Thyroid gland (tissue), 4 donors: ENCODE data around the gene COL17A1. TPM values are rescaled to one million over a fixed set of nuclear protein-coding genes. Genes with fewer than 3 reads are reported as not detected.
A peak's percentile ranks its signal among the peaks of the same experiment; 100 is the strongest.

ENCODE experiments used
- DNase-seq, 2 donors: peaks; one replicate each; pipeline ENCODE4 v3.0.0-alpha.2; 2019
- H3K27ac ChIP-seq, 3 donors: fragments of 200-600 bp; sonication (generic); 1 replicate in 2 of 3; 2 replicates in 1 of 3; pipeline ENCODE4 v1.5.1; 2016 to 2019; ENCODE audit warnings: mild to moderate bottlenecking in 1 of 3, moderate library complexity in 1 of 3
- H3K27me3 ChIP-seq: fragments of 200-600 bp; sonication (generic); one replicate; pipeline ENCODE4 v1.5.1; 2019
- H3K36me3 ChIP-seq, 2 donors: fragments of 200-600 bp; sonication (generic); one replicate each; pipeline ENCODE4 v1.5.1; 2016 to 2019
- H3K4me1 ChIP-seq, 2 donors: fragments of 200-600 bp; sonication (generic); one replicate each; pipeline ENCODE4 v1.5.1; 2017 to 2019
- H3K4me3 ChIP-seq, 3 donors: fragments of 200-600 bp; sonication (generic); replicated peaks in 1 of 3; 1 replicate in 2 of 3; 2 replicates in 1 of 3; pipeline ENCODE4 v1.5.1; 2016; ENCODE audit warnings: mild to moderate bottlenecking in 1 of 3
- H3K9me3 ChIP-seq: fragments of 200-600 bp; sonication (generic); one replicate; pipeline ENCODE4 v1.5.1; 2017
- CTCF ChIP-seq, 6 experiments: fragments of 200-600 bp in 3 of 6; fragments of 450-650 bp in 3 of 6; sonication (generic) in 3 of 6; IDR thresholded peaks; one replicate each; pipeline ENCODE4 v1.5.1; 2016 to 2019; ENCODE audit warnings: antibody characterized with exemption in 6 of 6, mild to moderate bottlenecking in 2 of 6, inconsistent platforms in 1 of 6, moderate library complexity in 1 of 6
- POLR2A ChIP-seq, 2 donors: fragments of 450-650 bp; IDR thresholded peaks; one replicate each; pipeline ENCODE4 v1.6.1; 2017; ENCODE audit warnings: antibody characterized with exemption in 2 of 2, mild to moderate bottlenecking in 2 of 2, moderate library complexity in 1 of 2
- WGBS, 2 donors: methylation state at CpG; one replicate each; pipeline ENCODE4 v1.1.5; 2017; 5-methylcytosine and 5-hydroxymethylcytosine counted together
- intact Hi-C: fragments of 100-400 bp; cut with DNase I; formaldehyde crosslinking; loops from one replicate; pipeline ENCODE4 v1.15.1; 2023
- total RNA-seq, 4 donors: library from RNA; depleted of rRNA; stranded (reverse); fragments of >200 nt; gene quantifications; one replicate each; pipeline ENCODE4 v1.2.3, GENCODE V29; 2016

Gene COL17A1
- 10 to 100 TPM in 1 of 4 donors, 1 to 10 TPM in 2, under 1 TPM in 1; 0.49 to 10.2 (median 2.3) TPM for total RNA-seq

GRCh38 chr10:104085801-104086400, at the start of gene COL17A1:
TSS of gene COL17A1 (minus strand) at chr10:104085880. CDS start at chr10:104080673, 5,207 bp downstream.
- H3K4me3 ChIP-seq, result no peak within 1 kb of the TSS
- WGBS, 2 donors, result 73 to 79% methylated on average over 3 of the region's 3 CpGs
- no peaks in the 10 kb centered on the region for H3K9me3 ChIP-seq
- DNase-seq, result no peak
- H3K4me1 ChIP-seq, result peaks cover 20 to 38% of the 10 kb centered on the region in 2 donors
- H3K27me3 ChIP-seq, result no peaks in the 10 kb centered on the region
- no peaks in the 10 kb centered on the region for H3K36me3 ChIP-seq
- peak within 1 kb of the TSS; percentile 17 to 60 (median 58) for H3K27ac ChIP-seq
- TF ChIP-seq CTCF (IDR thresholded peaks at IDR 0.05) (no peak), POLR2A (IDR thresholded peaks at IDR 0.05) (no peak)
- intact Hi-C loops, result no loop called here

- Histone ChIP-seq H3K27me3 (no peaks in the 10 kb centered on the region), H3K4me3 (no peak overlapping the region), H3K27ac (no peak overlapping the region), H3K9me3 (no peaks in the 10 kb centered on the region), H3K36me3 (no peaks in the 10 kb centered on the region), H3K4me1 (peaks cover 5 to 12% of the 10 kb centered on the region in 2 donors)
- DNase-seq, result no peak
- 75 to 78% methylated on average over 3 of the region's 3 CpGs for WGBS, 2 donors
- TF ChIP-seq POLR2A (IDR thresholded peaks at IDR 0.05) (no peak), CTCF (IDR thresholded peaks at IDR 0.05) (no peak)
- intact Hi-C loops, result no loop called here
These were observed 44.4 kb upstream of the COL17A1 start for GRCh38 chr10:104130041-104130440.

GRCh38 chr10:104128214-104128613, 42.5 kb upstream of the COL17A1 start:
- peaks cover 5 to 12% of the 10 kb centered on the region in 2 donors for H3K4me1 ChIP-seq
- WGBS, 2 donors, result 83 to 91% methylated on average over 2 of the region's 2 CpGs
- no peak overlapping the region for H3K4me3 ChIP-seq
- H3K9me3 ChIP-seq, result no peaks in the 10 kb centered on the region
- no peak overlapping the region for H3K27ac ChIP-seq
- no peaks in the 10 kb centered on the region for H3K36me3 ChIP-seq
- H3K27me3 ChIP-seq, result no peaks in the 10 kb centered on the region
- no peak for DNase-seq
- TF ChIP-seq POLR2A (IDR thresholded peaks at IDR 0.05) (no peak), CTCF (IDR thresholded peaks at IDR 0.05) (no peak)
- intact Hi-C loops, result loop anchor here (5.0 kb wide), 1 partner anchor 81 kb away; no protein-coding TSS in a partner anchor

- H3K27ac ChIP-seq, result peak overlapping the region; percentile 44 to 54 (median 47)
- no peaks in the 10 kb centered on the region for H3K36me3 ChIP-seq
- intact Hi-C loops, result loop anchor here (5.0 kb wide), 1 partner anchor 80 kb away; no protein-coding TSS in a partner anchor
- no peak for TF ChIP-seq POLR2A (IDR thresholded peaks at IDR 0.05)
- TF ChIP-seq CTCF (IDR thresholded peaks at IDR 0.05), result peak in 1 of 6 experiments; percentile 22
- no peaks in the 10 kb centered on the region for H3K9me3 ChIP-seq
- H3K4me1 ChIP-seq, result peaks cover 5 to 20% of the 10 kb centered on the region in 2 donors
- WGBS, 2 donors, result 68 to 85% methylated on average over 2 of the region's 2 CpGs
- DNase-seq, result peak; percentile 19 to 22
- no peaks in the 10 kb centered on the region for H3K27me3 ChIP-seq
- H3K4me3 ChIP-seq, result no peak overlapping the region
These were observed 41.7 kb upstream of the COL17A1 start for GRCh38 chr10:104127411-104127810.

- H3K4me3 ChIP-seq, result no peak overlapping the region
- 74 to 81% methylated on average over 1 of the region's 1 CpG for WGBS, 2 donors
- intact Hi-C loops, result no loop called here
- H3K27me3 ChIP-seq, result no peaks in the 10 kb centered on the region
- H3K9me3 ChIP-seq, result no peaks in the 10 kb centered on the region
- no peak for TF ChIP-seq POLR2A (IDR thresholded peaks at IDR 0.05)
- TF ChIP-seq CTCF (IDR thresholded peaks at IDR 0.05), result peak in 3 of 6 experiments; percentile 27 to 30 (median 28)
- peaks cover 5 to 35% of the 10 kb centered on the region in 2 donors for H3K4me1 ChIP-seq
- H3K27ac ChIP-seq, result no peak overlapping the region
- no peaks in the 10 kb centered on the region for H3K36me3 ChIP-seq
- no peak for DNase-seq
These were observed 37.7 kb upstream of the COL17A1 start for GRCh38 chr10:104123397-104123796.
